Liver (tissue), 3 donors: ENCODE data around the gene OSGEPL1.

Experiments used
- CTCF ChIP-seq: fragments of 150-350 bp; IDR thresholded peaks from 2 replicates; pipeline ENCODE4 v1.5.1; 2017; ENCODE audit warnings: improper control_type of control experiment, low read depth, low read length; ENCODE audit not compliant: missing input control
- EGR1 ChIP-seq, 2 donors: IDR thresholded peaks; 2 replicates each; pipeline ENCODE4 v1.6.1; 2016 to 2018; ENCODE audit warnings: antibody characterized with exemption in 2 of 2, low read depth in 2 of 2
- GABPA ChIP-seq, 2 donors: IDR thresholded peaks in 1 of 2; conservative IDR thresholded peaks in 1 of 2; 2 replicates each; pipeline ENCODE4 v1.6.1; 2016; ENCODE audit warnings: antibody characterized with exemption in 2 of 2, mild to moderate bottlenecking in 1 of 2, moderate library complexity in 1 of 2
- JUND ChIP-seq, 2 donors: IDR thresholded peaks; 2 replicates each; pipeline ENCODE4 v1.6.1; 2016; ENCODE audit warnings: antibody characterized with exemption in 2 of 2
- MAX ChIP-seq: IDR thresholded peaks from 2 replicates; pipeline ENCODE4 v1.6.1; 2016; ENCODE audit warnings: antibody characterized with exemption
- NR2F2 ChIP-seq: IDR thresholded peaks from 2 replicates; pipeline ENCODE4 v1.6.1; 2016; ENCODE audit warnings: antibody characterized with exemption
- REST ChIP-seq: IDR thresholded peaks from 2 replicates; pipeline ENCODE4 v1.6.1; 2016; ENCODE audit warnings: antibody characterized with exemption, mild to moderate bottlenecking
- RXRA ChIP-seq, 2 donors: IDR thresholded peaks; 2 replicates each; pipeline ENCODE4 v1.6.1; 2017 to 2018; ENCODE audit warnings: antibody characterized with exemption in 2 of 2, mild to moderate bottlenecking in 1 of 2
- SP1 ChIP-seq: IDR thresholded peaks from 2 replicates; pipeline ENCODE4 v1.6.1; 2018; ENCODE audit warnings: antibody characterized with exemption, mild to moderate bottlenecking
- TAF1 ChIP-seq: conservative IDR thresholded peaks from 2 replicates; pipeline ENCODE4 v1.6.1; 2016; ENCODE audit warnings: antibody characterized with exemption, mild to moderate bottlenecking
- YY1 ChIP-seq: IDR thresholded peaks from 2 replicates; pipeline ENCODE4 v1.6.1; 2016; ENCODE audit warnings: antibody characterized with exemption, mild to moderate bottlenecking
- ZBTB33 ChIP-seq: IDR thresholded peaks from 2 replicates; pipeline ENCODE4 v1.6.1; 2016; ENCODE audit warnings: antibody characterized with exemption
- donor health status: healthy.
- donor health status: healthy.

GRCh38 chr2:189772212-189772611 is 9.6 kb upstream of the OSGEPL1 start:
- TF ChIP-seq GABPA (IDR thresholded peaks at IDR 0.05 in 1 of 2, conservative IDR thresholded peaks at IDR 0.05 in 1 of 2) (no peak), CTCF (no peak), JUND (IDR thresholded peaks at IDR 0.05) (no peak), YY1 (no peak), NR2F2 (no peak), EGR1 (IDR thresholded peaks at IDR 0.05; ENCODE audit: low read depth in 2 of 2) (no peak), TAF1 (no peak), MAX (no peak), REST (no peak), SP1 (no peak), ZBTB33 (no peak), RXRA (IDR thresholded peaks at IDR 0.05) (no peak)
